Measurements from ENCODE around the gene LRP1B.

Gene LRP1B

DNA sequence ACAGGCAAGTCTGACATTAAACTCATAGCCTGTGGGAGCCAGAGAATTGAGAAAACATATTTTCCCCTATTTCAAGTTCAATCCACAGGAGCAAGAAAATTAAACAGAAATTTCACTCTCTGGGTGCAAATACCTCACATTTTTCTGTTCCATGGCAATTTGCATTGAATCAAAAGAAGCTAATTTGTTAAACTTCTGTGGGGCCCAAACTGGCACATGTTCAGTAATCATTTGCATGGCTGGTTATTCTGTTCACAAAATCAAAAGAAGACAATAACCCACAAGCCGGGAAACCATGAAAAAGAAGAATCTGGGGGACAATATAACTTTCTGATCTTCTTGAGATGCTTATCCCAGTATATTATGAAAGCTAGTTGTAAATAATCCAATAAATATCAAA lies 363.1 kb downstream of the LRP1B start:
- H3K4me2 ChIP-seq (ENCODE audit: insufficient read depth, low read length), result no peak overlapping the region
- no peaks in the 10 kb centered on the region for H3K79me2 ChIP-seq (ENCODE audit: insufficient read depth, low read length)
- H3K36me3 ChIP-seq (ENCODE audit: insufficient read depth, low read length), result no peaks in the 10 kb centered on the region
- H3K27me3 ChIP-seq (ENCODE audit: insufficient read depth, low read length, poor library complexity), result no peaks in the 10 kb centered on the region
- H3K4me3 ChIP-seq (ENCODE audit: low read depth in 1 of 2, low read length in 2 of 2), result no peak overlapping the region
- no peak overlapping the region for H2AFZ ChIP-seq (ENCODE audit: low read depth, low read length)
- no peaks in the 10 kb centered on the region for H4K20me1 ChIP-seq (ENCODE audit: insufficient read depth, low read length)
- peaks cover 16% of the 10 kb centered on the region for H3K4me1 ChIP-seq (ENCODE audit: insufficient read depth, low read length)
- no peak for DNase-seq
- no peak for ATAC-seq (ENCODE audit: insufficient read depth, low read depth)
- TF ChIP-seq, protein P1, sequence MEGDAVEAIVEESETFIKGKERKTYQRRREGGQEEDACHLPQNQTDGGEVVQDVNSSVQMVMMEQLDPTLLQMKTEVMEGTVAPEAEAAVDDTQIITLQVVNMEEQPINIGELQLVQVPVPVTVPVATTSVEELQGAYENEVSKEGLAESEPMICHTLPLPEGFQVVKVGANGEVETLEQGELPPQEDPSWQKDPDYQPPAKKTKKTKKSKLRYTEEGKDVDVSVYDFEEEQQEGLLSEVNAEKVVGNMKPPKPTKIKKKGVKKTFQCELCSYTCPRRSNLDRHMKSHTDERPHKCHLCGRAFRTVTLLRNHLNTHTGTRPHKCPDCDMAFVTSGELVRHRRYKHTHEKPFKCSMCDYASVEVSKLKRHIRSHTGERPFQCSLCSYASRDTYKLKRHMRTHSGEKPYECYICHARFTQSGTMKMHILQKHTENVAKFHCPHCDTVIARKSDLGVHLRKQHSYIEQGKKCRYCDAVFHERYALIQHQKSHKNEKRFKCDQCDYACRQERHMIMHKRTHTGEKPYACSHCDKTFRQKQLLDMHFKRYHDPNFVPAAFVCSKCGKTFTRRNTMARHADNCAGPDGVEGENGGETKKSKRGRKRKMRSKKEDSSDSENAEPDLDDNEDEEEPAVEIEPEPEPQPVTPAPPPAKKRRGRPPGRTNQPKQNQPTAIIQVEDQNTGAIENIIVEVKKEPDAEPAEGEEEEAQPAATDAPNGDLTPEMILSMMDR (IDR thresholded peaks at IDR 0.05; ENCODE audit: borderline replicate concordance, extremely low read depth, low read length, poor library complexity, severe bottlenecking), result no peak
- no peak for TF ChIP-seq EZH2 (IDR thresholded peaks at IDR 0.05; ENCODE audit: borderline replicate concordance, low read depth, low read length, severe bottlenecking)
- no peak overlapping the region for H3K9ac ChIP-seq (ENCODE audit: low read depth, low read length)
- no peak overlapping the region for H3K27ac ChIP-seq (ENCODE audit: low read length)
- no peaks in the 10 kb centered on the region for H3K9me3 ChIP-seq (ENCODE audit: insufficient read depth, low read length, severe bottlenecking)

GRCh38 chr2:141767051-141767450 lies 363.8 kb downstream of the LRP1B start:
- no peak overlapping the region for H3K4me2 ChIP-seq (ENCODE audit: insufficient read depth, low read length)
- H4K20me1 ChIP-seq (ENCODE audit: insufficient read depth, low read length), result no peaks in the 10 kb centered on the region
- no peak overlapping the region for H2AFZ ChIP-seq (ENCODE audit: low read depth, low read length)
- no peaks in the 10 kb centered on the region for H3K79me2 ChIP-seq (ENCODE audit: insufficient read depth, low read length)
- H3K27me3 ChIP-seq (ENCODE audit: insufficient read depth, low read length, poor library complexity), result no peaks in the 10 kb centered on the region
- DNase-seq (no peak), ATAC-seq (ENCODE audit: insufficient read depth, low read depth) (no peak)
- no peaks in the 10 kb centered on the region for H3K9me3 ChIP-seq (ENCODE audit: insufficient read depth, low read length, severe bottlenecking)
- no peak for TF ChIP-seq EZH2 (IDR thresholded peaks at IDR 0.05; ENCODE audit: borderline replicate concordance, low read depth, low read length, severe bottlenecking)
- TF ChIP-seq, protein P1 (IDR thresholded peaks at IDR 0.05; ENCODE audit: borderline replicate concordance, extremely low read depth, low read length, poor library complexity, severe bottlenecking), result no peak
- H3K27ac ChIP-seq (ENCODE audit: low read length), result no peak overlapping the region
- H3K4me3 ChIP-seq (ENCODE audit: low read depth in 1 of 2, low read length in 2 of 2), result no peak overlapping the region
- no peaks in the 10 kb centered on the region for H3K36me3 ChIP-seq (ENCODE audit: insufficient read depth, low read length)
- H3K9ac ChIP-seq (ENCODE audit: low read depth, low read length), result no peak overlapping the region
- H3K4me1 ChIP-seq (ENCODE audit: insufficient read depth, low read length), result peaks cover 16% of the 10 kb centered on the region

GRCh38 chr2:141766225-141766624 lies 364.6 kb downstream of the LRP1B start:
- Histone ChIP-seq H3K27ac (ENCODE audit: low read length) (peak overlapping the region; percentile 62), H3K4me3 (ENCODE audit: low read depth in 1 of 2, low read length in 2 of 2) (no peak overlapping the region), H3K4me2 (ENCODE audit: insufficient read depth, low read length) (peak overlapping the region; percentile 43), H3K9ac (ENCODE audit: low read depth, low read length) (0 out of 2 replicates have a peak overlapping the region, but pooled peaks have one; percentile 8), H3K9me3 (ENCODE audit: insufficient read depth, low read length, severe bottlenecking) (no peaks in the 10 kb centered on the region), H3K27me3 (ENCODE audit: insufficient read depth, low read length, poor library complexity) (no peaks in the 10 kb centered on the region), H3K36me3 (ENCODE audit: insufficient read depth, low read length) (no peaks in the 10 kb centered on the region), H2AFZ (ENCODE audit: low read depth, low read length) (peak overlapping the region; percentile 28), H4K20me1 (ENCODE audit: insufficient read depth, low read length) (no peaks in the 10 kb centered on the region), H3K79me2 (ENCODE audit: insufficient read depth, low read length) (no peaks in the 10 kb centered on the region), H3K4me1 (ENCODE audit: insufficient read depth, low read length) (peaks cover 16% of the 10 kb centered on the region)
- DNase-seq (peak; percentile 12), ATAC-seq (ENCODE audit: insufficient read depth, low read depth) (peak; percentile 95)
- TF ChIP-seq, protein P1 (IDR thresholded peaks at IDR 0.05; ENCODE audit: borderline replicate concordance, extremely low read depth, low read length, poor library complexity, severe bottlenecking), result no peak
- no peak for TF ChIP-seq EZH2 (IDR thresholded peaks at IDR 0.05; ENCODE audit: borderline replicate concordance, low read depth, low read length, severe bottlenecking)

DNA sequence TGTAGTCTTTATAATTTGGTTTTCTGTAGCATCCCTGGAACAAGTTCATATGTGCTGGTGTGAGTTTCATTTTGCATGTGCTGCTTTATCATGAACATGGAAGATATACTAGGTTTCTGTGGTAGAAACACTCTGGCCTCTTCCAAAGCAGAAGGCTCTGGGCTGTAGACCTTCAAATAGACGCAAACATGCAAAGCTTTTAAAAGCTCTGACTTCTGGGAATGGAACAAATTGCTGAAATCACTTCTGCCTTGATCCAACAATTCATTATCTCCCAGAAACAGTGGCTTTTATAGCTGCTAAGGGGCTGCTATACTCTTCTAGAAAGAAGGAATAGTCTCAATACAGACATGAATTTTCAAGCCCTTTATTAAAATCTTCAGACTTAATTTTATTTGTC lies 382.2 kb downstream of the LRP1B start:
- no peak for ATAC-seq (ENCODE audit: insufficient read depth, low read depth)

More for the DNA sequence above, 382.2 kb downstream of the LRP1B start:
- no peak for DNase-seq
- Histone ChIP-seq H3K4me1 (ENCODE audit: insufficient read depth, low read length) (no peaks in the 10 kb centered on the region), H3K9ac (ENCODE audit: low read depth, low read length) (no peak overlapping the region), H3K4me3 (ENCODE audit: low read depth in 1 of 2, low read length in 2 of 2) (no peak overlapping the region), H3K36me3 (ENCODE audit: insufficient read depth, low read length) (no peaks in the 10 kb centered on the region), H3K27ac (ENCODE audit: low read length) (no peak overlapping the region), H3K9me3 (ENCODE audit: insufficient read depth, low read length, severe bottlenecking) (no peaks in the 10 kb centered on the region), H3K79me2 (ENCODE audit: insufficient read depth, low read length) (no peaks in the 10 kb centered on the region), H2AFZ (ENCODE audit: low read depth, low read length) (no peak overlapping the region), H3K4me2 (ENCODE audit: insufficient read depth, low read length) (no peak overlapping the region), H4K20me1 (ENCODE audit: insufficient read depth, low read length) (no peaks in the 10 kb centered on the region), H3K27me3 (ENCODE audit: insufficient read depth, low read length, poor library complexity) (no peaks in the 10 kb centered on the region)
- no peak for TF ChIP-seq EZH2 (IDR thresholded peaks at IDR 0.05; ENCODE audit: borderline replicate concordance, low read depth, low read length, severe bottlenecking)
- TF ChIP-seq, protein P1 (IDR thresholded peaks at IDR 0.05; ENCODE audit: borderline replicate concordance, extremely low read depth, low read length, poor library complexity, severe bottlenecking), result no peak

Measured in DND-41 (cell line).